H1 (cell line): ENCODE measurements around the gene KCNK3. TPM values are rescaled to one million over a fixed set of nuclear protein-coding genes. Genes with fewer than 3 reads are reported as not detected.

Source experiments
- CTCF ChIA-PET: fragments of 300-600 bp; sonication (Branson Sonifier 250); formaldehyde crosslinking; loops from one replicate; lab custom pipeline; 2021; ENCODE audit not compliant: partially characterized antibody; lab: Charles Lee
- POLR2A ChIA-PET: fragments of 300-600 bp; sonication (Branson Sonifier 250); formaldehyde crosslinking; loops from one replicate; lab custom pipeline; 2021; ENCODE audit warnings: inconsistent platforms; ENCODE audit not compliant: partially characterized antibody; lab: Charles Lee
- DNase-seq, 2 experiments: peaks; one replicate each; pipeline versions ENCODE4 v3.0.0 to v3.0.0-alpha.2; 2010 to 2022; ENCODE audit warnings: low spot score in 2 of 2, low read depth in 1 of 2, mixed read lengths in 1 of 2
- FAIRE-seq: peaks from 2 replicates; lab custom pipeline; 2011; peaks lifted over from hg19 to GRCh38; lab: Jason Lieb, UNC
- H2AFZ ChIP-seq: 2 replicates; pipeline ENCODE4 v1.8.1; 2012; ENCODE audit warnings: low read length, inconsistent platforms
- H2AK5ac ChIP-seq: 2 replicates; pipeline ENCODE4 v1.6.1; 2013; ENCODE audit warnings: low read depth, low read length
- H2BK120ac ChIP-seq: replicated peaks from 2 replicates; pipeline ENCODE3; 2013; ENCODE audit warnings: low read depth, low read length, inconsistent platforms
- H2BK12ac ChIP-seq: 2 replicates; pipeline ENCODE4 v1.6.1; 2013; ENCODE audit warnings: low read depth, low read length
- H2BK15ac ChIP-seq: 2 replicates; pipeline ENCODE4 v1.6.1; 2013; ENCODE audit warnings: low read length
- H2BK20ac ChIP-seq: 2 replicates; pipeline ENCODE4 v1.6.1; 2013; ENCODE audit warnings: low read length
- H2BK5ac ChIP-seq: 2 replicates; pipeline ENCODE4 v1.6.1; 2013; ENCODE audit warnings: low read depth, low read length
- H3K14ac ChIP-seq: 2 replicates; pipeline ENCODE4 v1.6.1; 2013; ENCODE audit warnings: inconsistent platforms; ENCODE audit not compliant: insufficient read length
- H3K18ac ChIP-seq: 2 replicates; pipeline ENCODE4 v1.6.1; 2013; ENCODE audit warnings: low read length; ENCODE audit errors: extremely low read depth
- H3K23ac ChIP-seq: 2 replicates; pipeline ENCODE4 v1.6.1; 2013; ENCODE audit warnings: inconsistent platforms; ENCODE audit not compliant: insufficient read length
- H3K23me2 ChIP-seq: 2 replicates; pipeline ENCODE4 v1.6.1; 2013; ENCODE audit warnings: low read depth, low read length
- H3K27ac ChIP-seq: 2 replicates; pipeline ENCODE4 v1.6.1; 2011; ENCODE audit warnings: low read depth, low read length, inconsistent platforms
- H3K27me3 ChIP-seq, 4 experiments: replicated peaks in 1 of 4; 1 replicate in 1 of 4; 2 replicates in 3 of 4; pipeline versions ENCODE4 v1.6.1 to v1.8.1; 2011 to 2013; ENCODE audit warnings: low read length in 3 of 4, mild to moderate bottlenecking in 3 of 4, inconsistent platforms in 2 of 4, mixed read lengths in 2 of 4, moderate library complexity in 1 of 4; ENCODE audit not compliant: control insufficient read depth in 3 of 4, insufficient read depth in 3 of 4; ENCODE audit errors: extremely low read depth in 1 of 4
- H3K36me3 ChIP-seq, 4 experiments: 2 replicates each; pipeline versions ENCODE4 v1.6.1 to v1.8.1; 2011 to 2013; ENCODE audit warnings: mild to moderate bottlenecking in 4 of 4, low read length in 3 of 4, moderate library complexity in 2 of 4, control low read depth in 1 of 4, inconsistent platforms in 1 of 4; ENCODE audit not compliant: insufficient read depth in 4 of 4, control insufficient read depth in 2 of 4
- H3K4ac ChIP-seq: replicated peaks from 2 replicates; pipeline ENCODE3; 2013; ENCODE audit warnings: low read length, low read depth, mixed read lengths, inconsistent platforms; ENCODE audit not compliant: insufficient read length
- H3K4me1 ChIP-seq, 4 experiments: replicated peaks in 1 of 4; 1 replicate in 1 of 4; 2 replicates in 3 of 4; pipeline versions ENCODE4 v1.6.1 to v1.8.1; 2011 to 2013; ENCODE audit warnings: low read length in 3 of 4, inconsistent platforms in 2 of 4, mixed read lengths in 1 of 4; ENCODE audit not compliant: insufficient read depth in 4 of 4, control insufficient read depth in 3 of 4
- H3K4me2 ChIP-seq, 2 experiments: 2 replicates each; pipeline versions ENCODE4 v1.6.1 to v1.8.1; 2011 to 2013; ENCODE audit warnings: low read depth in 2 of 2, low read length in 2 of 2, control low read depth in 1 of 2, inconsistent platforms in 1 of 2, mild to moderate bottlenecking in 1 of 2; ENCODE audit not compliant: insufficient read depth in 1 of 2
- H3K4me3 ChIP-seq, 4 experiments: fragments of 200-600, 300-600 bp in 1 of 4; sonication (generic), shearing (Covaris generic), sonication (Bioruptor Twin) in 1 of 4; 2 replicates each; pipeline versions ENCODE4 v1.5.1 to v1.8.1; 2011 to 2016; ENCODE audit warnings: low read length in 4 of 4, low read depth in 3 of 4, control low read depth in 2 of 4, inconsistent platforms in 2 of 4, mild to moderate bottlenecking in 2 of 4, mixed read lengths in 1 of 4, moderate library complexity in 1 of 4; ENCODE audit not compliant: insufficient read depth in 2 of 4; ENCODE audit errors: extremely low read depth in 1 of 4
- H3K56ac ChIP-seq: replicated peaks from 2 replicates; pipeline ENCODE3; 2013; ENCODE audit warnings: low read depth, mild to moderate bottlenecking, mixed read lengths, low read length, inconsistent platforms; ENCODE audit not compliant: insufficient read length
- H3K79me1 ChIP-seq: 2 replicates; pipeline ENCODE4 v1.6.1; 2013; ENCODE audit warnings: low read depth, low read length, control low read depth
- H3K79me2 ChIP-seq, 2 experiments: 2 replicates each; pipeline versions ENCODE4 v1.6.1 to v1.8.1; 2012 to 2013; ENCODE audit warnings: low read length in 2 of 2, mild to moderate bottlenecking in 2 of 2, inconsistent platforms in 1 of 2; ENCODE audit not compliant: insufficient read depth in 2 of 2, control insufficient read depth in 1 of 2
- H3K9ac ChIP-seq, 4 experiments: replicated peaks in 1 of 4; 1 replicate in 1 of 4; 2 replicates in 3 of 4; pipeline versions ENCODE4 v1.6.1 to v1.8.1; 2011 to 2013; ENCODE audit warnings: low read depth in 3 of 4, low read length in 3 of 4, control low read depth in 2 of 4, mild to moderate bottlenecking in 2 of 4, moderate library complexity in 2 of 4, inconsistent platforms in 1 of 4; ENCODE audit errors: extremely low read depth in 1 of 4
- H3K9me3 ChIP-seq, 2 experiments: 2 replicates each; pipeline versions ENCODE4 v1.6.1 to v1.8.1; 2012 to 2013; ENCODE audit warnings: mild to moderate bottlenecking in 2 of 2, moderate library complexity in 2 of 2, control low read depth in 1 of 2, inconsistent platforms in 1 of 2, low read depth in 1 of 2, low read length in 1 of 2, mixed read lengths in 1 of 2; ENCODE audit not compliant: insufficient read depth in 2 of 2
- H4K20me1 ChIP-seq, 2 experiments: replicated peaks in 1 of 2; 2 replicates each; pipeline versions ENCODE3 to v1.8.1; 2011 to 2013; ENCODE audit warnings: inconsistent platforms in 2 of 2, low read length in 2 of 2, mild to moderate bottlenecking in 1 of 2; ENCODE audit not compliant: insufficient read depth in 2 of 2, control insufficient read depth in 1 of 2
- H4K5ac ChIP-seq: 2 replicates; pipeline ENCODE4 v1.6.1; 2013; ENCODE audit warnings: low read length, low read depth, mixed read lengths, inconsistent platforms; ENCODE audit not compliant: insufficient read length
- H4K8ac ChIP-seq: 2 replicates; pipeline ENCODE4 v1.8.0; 2013; ENCODE audit warnings: mild to moderate bottlenecking, moderate library complexity, low read length, inconsistent platforms; ENCODE audit not compliant: insufficient read depth; ENCODE audit errors: extremely low read depth
- H4K91ac ChIP-seq: replicated peaks from 2 replicates; pipeline ENCODE3; 2013; ENCODE audit warnings: low read length, mixed read lengths, inconsistent platforms; ENCODE audit not compliant: insufficient read length
- ASH2L ChIP-seq: fragments of 200-600, 300-600 bp; sonication (generic); IDR thresholded peaks from one replicate; pipeline ENCODE4 v1.7.1; 2017; ENCODE audit warnings: low read length
- ATF3 ChIP-seq: IDR thresholded peaks from 2 replicates; pipeline ENCODE4 v1.6.1; 2011; ENCODE audit warnings: low read depth, mild to moderate bottlenecking, low read length; ENCODE audit not compliant: insufficient read depth
- CEBPB ChIP-seq: IDR thresholded peaks from 2 replicates; pipeline ENCODE4 v1.6.1; 2012; ENCODE audit warnings: low read depth, low read length
- CHD2 ChIP-seq: IDR thresholded peaks from 2 replicates; pipeline ENCODE4 v1.6.1; 2012; ENCODE audit warnings: low read length, improper control_type of control experiment
- CREB1 ChIP-seq: IDR thresholded peaks from 2 replicates; pipeline ENCODE4 v1.6.1; 2012; ENCODE audit warnings: inconsistent platforms
- EGR1 ChIP-seq: IDR thresholded peaks from 2 replicates; pipeline ENCODE4 v1.6.1; 2011; ENCODE audit warnings: low read depth, low read length, borderline replicate concordance
- EP300 ChIP-seq, 2 experiments: IDR thresholded peaks; 1 replicate in 1 of 2; 2 replicates in 1 of 2; pipeline ENCODE4 v1.6.1; 2011 to 2012; ENCODE audit warnings: low read depth in 2 of 2, low read length in 2 of 2, mild to moderate bottlenecking in 2 of 2, borderline replicate concordance in 1 of 2, inconsistent platforms in 1 of 2, moderate library complexity in 1 of 2
- FOSL1 ChIP-seq: IDR thresholded peaks from 2 replicates; pipeline ENCODE4 v1.6.1; 2011; ENCODE audit warnings: mild to moderate bottlenecking, low read depth, low read length, moderate library complexity; ENCODE audit not compliant: insufficient read depth
- GABPA ChIP-seq: IDR thresholded peaks from 2 replicates; pipeline ENCODE4 v1.6.1; 2011; ENCODE audit warnings: mild to moderate bottlenecking, low read length, moderate library complexity, borderline replicate concordance; ENCODE audit not compliant: insufficient read depth
- NRF1 ChIP-seq: IDR thresholded peaks from 2 replicates; pipeline ENCODE4 v1.6.1; 2011; ENCODE audit warnings: mild to moderate bottlenecking, low read depth, low read length, improper control_type of control experiment
- POLR2A ChIP-seq, 2 experiments: IDR thresholded peaks; 1 replicate in 1 of 2; 2 replicates in 1 of 2; pipeline ENCODE4 v1.6.1; 2011; ENCODE audit warnings: low read depth in 2 of 2, low read length in 2 of 2, mild to moderate bottlenecking in 2 of 2; ENCODE audit errors: control extremely low read depth in 1 of 2
- RAD21 ChIP-seq, 2 experiments: IDR thresholded peaks in 1 of 2; conservative IDR thresholded peaks in 1 of 2; 2 replicates each; pipeline ENCODE4 v1.6.1; 2011; ENCODE audit warnings: low read depth in 2 of 2, low read length in 2 of 2, improper control_type of control experiment in 1 of 2, inconsistent platforms in 1 of 2, mild to moderate bottlenecking in 1 of 2, moderate library complexity in 1 of 2
- SIX5 ChIP-seq: IDR thresholded peaks from 2 replicates; pipeline ENCODE4 v1.6.1; 2011; ENCODE audit warnings: mild to moderate bottlenecking, low read depth, low read length
- TCF12 ChIP-seq: IDR thresholded peaks from 2 replicates; pipeline ENCODE4 v1.6.1; 2011; ENCODE audit warnings: low read depth, mild to moderate bottlenecking, low read length
- TEAD4 ChIP-seq: IDR thresholded peaks from 2 replicates; pipeline ENCODE4 v1.6.1; 2012; ENCODE audit warnings: low read depth, low read length, inconsistent platforms, mixed read lengths
- WGBS, 2 experiments: shearing (Covaris generic) in 1 of 2; methylation state at CpG; one replicate each; pipeline versions ENCODE4 v1.1.6 to v1.1.7; 2013 to 2015; ENCODE audit warnings: low lambda C conversion rate in 2 of 2, mixed read lengths in 2 of 2, inconsistent platforms in 1 of 2, low coverage in 1 of 2, missing lambda C conversion rate in 1 of 2; ENCODE audit not compliant: insufficient replicate concordance in 2 of 2, insufficient coverage in 1 of 2, insufficient read length in 1 of 2; ENCODE audit errors: extremely low coverage in 1 of 2, missing lambda C conversion rate in 1 of 2; 5-methylcytosine and 5-hydroxymethylcytosine counted together
- polyA plus RNA-seq, 7 experiments: library from polyadenylated mRNA; depleted of rRNA in 3 of 7; stranded (reverse) in 5 of 7; unstranded in 2 of 7; fragments of >200 nt in 5 of 7; fragments of 200-250 nt in 2 of 7; gene quantifications; 1 replicate in 5 of 7; 2 replicates in 1 of 7; 4 replicates in 1 of 7; pipeline versions ENCODE4 v1.2.1 to v1.2.3, GENCODE V29; 2011 to 2013; ENCODE audit warnings: missing spikeins in 2 of 7, mixed read lengths in 2 of 7
- total RNA-seq: library from RNA; stranded (reverse); fragmentation: NEBNext Ultra II Directional; extraction: Animal tissue kit (Norgen Biotek cat#: 25700); gene quantifications from 2 replicates; pipeline ENCODE4 v1.2.1, GENCODE V29; 2021

Gene KCNK3
- total and polyA plus RNA-seq, 2 of the 8 experiments (the other 6 are each of a cell fraction or from before 2014, with no cell fraction given) = 0.29 to 0.30 TPM

GRCh38 chr2:26682155-26682554, 10.4 kb upstream of the KCNK3 start:
- H4K20me1 ChIP-seq = no peaks in the 10 kb centered on the region
- H3K4me3 ChIP-seq = no peak overlapping the region
- no peak overlapping the region for H4K8ac ChIP-seq
- H3K4me1 ChIP-seq = no peaks in the 10 kb centered on the region
- no peak overlapping the region for H3K56ac ChIP-seq
- H3K9ac ChIP-seq = no peak overlapping the region
- no peak for FAIRE-seq
- no peaks in the 10 kb centered on the region for H3K79me1 ChIP-seq
- H3K27ac ChIP-seq = no peak overlapping the region
- no peak overlapping the region for H2BK120ac ChIP-seq
- H3K4me2 ChIP-seq = no peak overlapping the region
- no peak overlapping the region for H2BK12ac ChIP-seq
- H3K27me3 ChIP-seq = no peaks in the 10 kb centered on the region; a peak in 3 of 7 replicates
- H3K14ac ChIP-seq = no peak overlapping the region
- H3K4ac ChIP-seq = no peak overlapping the region
- H3K9me3 ChIP-seq = no peaks in the 10 kb centered on the region; a peak in 1 of 4 replicates
- ChIA-PET POLR2A (no interaction called here), CTCF (interaction anchor here (1.1 to 2.3 kb wide), 11 partner anchors 12 to 107 kb away, joined by 3 to 9 read pairs (median 3); no protein-coding TSS in a partner anchor)
- no peaks in the 10 kb centered on the region for H3K79me2 ChIP-seq
- H3K23ac ChIP-seq = no peak overlapping the region
- 81% methylated on average over 8 of the region's 8 CpGs; no CpG with 5 or more reads in 1 of the 2 experiments for WGBS, 2 experiments
- no peaks in the 10 kb centered on the region for H3K23me2 ChIP-seq
- no peak overlapping the region for H4K91ac ChIP-seq
- H2BK20ac ChIP-seq = no peak overlapping the region
- no peak overlapping the region for H2BK5ac ChIP-seq
- H3K36me3 ChIP-seq = no peaks in the 10 kb centered on the region
- no peak overlapping the region for H2AFZ ChIP-seq
- no peak for DNase-seq
- H4K5ac ChIP-seq = no peak overlapping the region
- no peak overlapping the region for H2AK5ac ChIP-seq
- H3K18ac ChIP-seq = no peak overlapping the region
- H2BK15ac ChIP-seq = no peak overlapping the region
- TF ChIP-seq TEAD4 (no peak), CEBPB (no peak), ASH2L (no peak), EGR1 (no peak), TCF12 (no peak), NRF1 (no peak), SIX5 (no peak), POLR2A (IDR thresholded peaks at IDR 0.05; ENCODE audit: control extremely low read depth in 1 of 2, low read depth in 2 of 2, low read length in 2 of 2) (no peak), ATF3 (no peak), GABPA (no peak), EP300 (IDR thresholded peaks at IDR 0.05; ENCODE audit: borderline replicate concordance in 1 of 2, low read depth in 2 of 2, low read length in 2 of 2) (no peak), CREB1 (no peak), RAD21 (IDR thresholded peaks at IDR 0.05 in 1 of 2, conservative IDR thresholded peaks at IDR 0.05 in 1 of 2; ENCODE audit: low read depth in 2 of 2, low read length in 2 of 2) (no peak), FOSL1 (no peak), CHD2 (no peak)
